K562 (cell line): ENCODE results near the gene TUBA4B.

Experiments used
- CREM ChIP-seq: IDR thresholded peaks from 2 replicates; pipeline ENCODE4 v1.6.1; 2014; ENCODE audit warnings: antibody characterized with exemption, low read depth
- CTCF ChIP-seq, 3 experiments: IDR thresholded peaks in 2 of 3; conservative IDR thresholded peaks in 1 of 3; 2 replicates each; pipeline ENCODE4 v1.5.1; 2011 to 2012; ENCODE audit warnings: low read length in 3 of 3, mild to moderate bottlenecking in 3 of 3, control low read depth in 2 of 3, improper control_type of control experiment in 1 of 3, inconsistent platforms in 1 of 3, low read depth in 1 of 3, mixed read lengths in 1 of 3, moderate library complexity in 1 of 3; ENCODE audit not compliant: insufficient read depth in 2 of 3
- FOXK1 ChIP-seq: sonication (generic); formaldehyde crosslinking; IDR thresholded peaks from 2 replicates; pipeline ENCODE4 v1.8.0; 2022; ENCODE audit warnings: missing genetic modification reagents, mild to moderate bottlenecking, borderline replicate concordance
- KAT7 ChIP-seq: sonication (generic); formaldehyde crosslinking; IDR thresholded peaks from 2 replicates; pipeline ENCODE4 v1.8.0; 2022; ENCODE audit warnings: missing genetic modification reagents, mild to moderate bottlenecking, borderline replicate concordance
- MAFG ChIP-seq: fragments of 450-650 bp; conservative IDR thresholded peaks from 2 replicates; pipeline ENCODE4 v1.6.1; 2016; ENCODE audit warnings: missing genetic modification characterization, missing compliant biosample characterization
- NFE2 ChIP-seq: IDR thresholded peaks from 2 replicates; pipeline ENCODE4 v1.6.1; 2014; ENCODE audit warnings: antibody characterized with exemption, low read depth
- NR2F6 ChIP-seq: fragments of 450-650 bp; formaldehyde crosslinking; IDR thresholded peaks from 2 replicates; pipeline ENCODE4 v1.4.0; 2020; ENCODE audit warnings: mild to moderate bottlenecking
- RFX5 ChIP-seq: IDR thresholded peaks from 2 replicates; pipeline ENCODE4 v1.6.1; 2011; ENCODE audit warnings: low read depth, mild to moderate bottlenecking, improper control_type of control experiment, low read length
- SAFB2 ChIP-seq: fragments of 200-400 bp; formaldehyde crosslinking; IDR thresholded peaks from 2 replicates; pipeline ENCODE4 v1.6.1; 2018; ENCODE audit warnings: borderline replicate concordance, low read length, low read depth, moderate library complexity; ENCODE audit not compliant: severe bottlenecking
- TBL1XR1 ChIP-seq, 2 experiments: IDR thresholded peaks; 2 replicates each; pipeline ENCODE4 v1.6.1; 2012; ENCODE audit warnings: improper control_type of control experiment in 2 of 2, low read length in 2 of 2, mild to moderate bottlenecking in 1 of 2
- TEAD2 ChIP-seq: fragments of 450-650 bp; IDR thresholded peaks from 2 replicates; pipeline ENCODE4 v1.6.1; 2016; ENCODE audit warnings: missing genetic modification characterization, control low read depth, missing compliant biosample characterization

- TF ChIP-seq CREM (no peak), NFE2 (no peak), NR2F6 (CRISPR knock-in tag) (no peak), TBL1XR1 (IDR thresholded peaks at IDR 0.05; ENCODE audit: low read length in 2 of 2) (no peak), TEAD2 (tag) (no peak), CTCF (IDR thresholded peaks at IDR 0.05 in 2 of 3, conservative IDR thresholded peaks at IDR 0.05 in 1 of 3; ENCODE audit: insufficient read depth in 2 of 3, low read depth in 1 of 3, low read length in 3 of 3) (no peak), FOXK1 (CRISPR knock-in tag) (no peak), RFX5 (no peak), KAT7 (CRISPR knock-in tag) (no peak), SAFB2 (no peak), MAFG (no peak)
Measured at GRCh38 chr2:219299372-219299760, 46.3 kb downstream of the TUBA4B start.
